Measurements from ENCODE around the gene OR2AT4.

The OR2AT4 gene

DNA sequence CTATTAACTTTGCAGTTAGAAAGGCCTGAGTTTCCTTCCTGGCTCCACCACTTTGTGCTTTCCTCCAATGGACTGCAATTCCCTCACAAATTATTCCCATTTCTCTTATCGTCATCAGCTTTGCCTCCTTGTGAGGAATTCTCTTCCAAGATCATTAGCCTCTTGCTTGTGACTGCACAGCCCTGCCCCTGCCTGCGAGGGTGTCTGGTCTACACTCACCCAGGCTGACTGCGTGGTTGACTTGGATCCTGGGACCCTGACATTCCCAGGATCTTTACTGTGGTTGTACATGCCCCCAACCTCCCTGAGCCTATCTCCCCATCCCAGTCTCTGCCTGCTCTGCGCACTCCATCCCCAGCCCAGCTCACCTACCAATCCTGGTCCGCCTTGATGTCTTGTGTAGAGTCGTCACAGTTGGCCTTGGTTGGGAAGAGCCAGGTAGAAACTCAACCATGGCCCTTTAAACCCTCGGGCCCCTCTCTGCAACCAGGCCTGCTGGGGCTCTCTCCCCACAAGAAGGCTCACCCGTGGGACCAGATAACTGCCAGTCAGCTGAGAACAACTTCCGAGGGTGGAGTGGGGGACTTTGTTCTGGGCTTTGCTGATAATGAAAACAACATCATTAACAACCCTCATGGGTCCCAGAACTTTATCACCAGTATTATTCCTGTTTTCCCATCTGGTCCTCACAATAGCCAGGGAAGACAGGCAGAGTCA lies at the start of gene OR2AT4:
Gene OR2AT4, minus strand, starts transcription at position 421 of the 717 bp plus-strand sequence.
- H3K36me3 ChIP-seq (ENCODE audit: control insufficient read depth in 2 of 2, insufficient read depth in 2 of 2, low read length in 2 of 2), result no peaks in the 10 kb centered on the region
- no peak within 1 kb of the TSS for H3K27ac ChIP-seq (ENCODE audit: low read depth in 2 of 2, low read length in 2 of 2)
- no peak within 1 kb of the TSS for H3K9ac ChIP-seq (ENCODE audit: low read depth in 1 of 2, low read length in 2 of 2)
- no peak within 1 kb of the TSS for H3K4me3 ChIP-seq (ENCODE audit: low read length in 2 of 2)
- no peaks in the 10 kb centered on the region for H3K4me1 ChIP-seq (ENCODE audit: control insufficient read depth in 2 of 2, insufficient read depth in 2 of 2, low read length in 2 of 2)
- no peaks in the 10 kb centered on the region for H3K9me3 ChIP-seq (ENCODE audit: control insufficient read depth in 2 of 2, low read length in 2 of 2)
- peaks cover 0 to 5% of the 10 kb centered on the region in 2 donors for H3K27me3 ChIP-seq (ENCODE audit: control insufficient read depth in 2 of 2, insufficient read depth in 2 of 2, low read length in 2 of 2)

DNA sequence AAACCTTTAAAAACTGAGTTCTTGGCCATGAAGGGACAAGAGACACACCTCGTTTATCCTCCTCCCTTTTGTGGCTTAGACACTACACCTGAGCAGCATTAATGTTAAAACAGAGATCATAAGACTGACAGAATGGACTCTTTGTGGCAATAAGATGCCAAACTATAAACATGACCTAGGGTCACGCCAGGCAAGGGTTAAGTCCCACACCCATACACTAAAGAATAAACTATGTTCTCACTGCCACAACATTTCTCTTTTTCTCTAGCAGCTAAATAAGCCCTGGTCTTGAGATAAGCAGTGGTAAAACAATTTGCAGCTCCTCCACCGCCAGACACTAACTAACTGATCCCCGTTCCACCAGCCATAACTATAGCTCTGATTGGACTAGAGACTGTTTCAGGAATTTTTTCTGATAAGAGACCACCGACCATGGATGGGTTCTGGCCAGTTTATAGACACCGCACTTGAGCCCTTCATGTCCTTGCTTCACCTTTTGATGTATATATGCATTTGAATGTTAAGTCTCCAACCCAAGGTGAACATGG lies 49.4 kb upstream of the OR2AT4 start:
- Histone ChIP-seq H3K27me3 (ENCODE audit: control insufficient read depth in 2 of 2, insufficient read depth in 2 of 2, low read length in 2 of 2) (no peaks in the 10 kb centered on the region), H3K9ac (ENCODE audit: low read depth in 1 of 2, low read length in 2 of 2) (no peak overlapping the region), H3K4me1 (ENCODE audit: control insufficient read depth in 2 of 2, insufficient read depth in 2 of 2, low read length in 2 of 2) (peaks cover 39 to 43% of the 10 kb centered on the region in 2 donors), H3K4me3 (ENCODE audit: low read length in 2 of 2) (no peak overlapping the region), H3K27ac (ENCODE audit: low read depth in 2 of 2, low read length in 2 of 2) (peak overlapping the region; percentile 25 to 43), H3K36me3 (ENCODE audit: control insufficient read depth in 2 of 2, insufficient read depth in 2 of 2, low read length in 2 of 2) (no peaks in the 10 kb centered on the region), H3K9me3 (ENCODE audit: control insufficient read depth in 2 of 2, low read length in 2 of 2) (no peaks in the 10 kb centered on the region)

DNA sequence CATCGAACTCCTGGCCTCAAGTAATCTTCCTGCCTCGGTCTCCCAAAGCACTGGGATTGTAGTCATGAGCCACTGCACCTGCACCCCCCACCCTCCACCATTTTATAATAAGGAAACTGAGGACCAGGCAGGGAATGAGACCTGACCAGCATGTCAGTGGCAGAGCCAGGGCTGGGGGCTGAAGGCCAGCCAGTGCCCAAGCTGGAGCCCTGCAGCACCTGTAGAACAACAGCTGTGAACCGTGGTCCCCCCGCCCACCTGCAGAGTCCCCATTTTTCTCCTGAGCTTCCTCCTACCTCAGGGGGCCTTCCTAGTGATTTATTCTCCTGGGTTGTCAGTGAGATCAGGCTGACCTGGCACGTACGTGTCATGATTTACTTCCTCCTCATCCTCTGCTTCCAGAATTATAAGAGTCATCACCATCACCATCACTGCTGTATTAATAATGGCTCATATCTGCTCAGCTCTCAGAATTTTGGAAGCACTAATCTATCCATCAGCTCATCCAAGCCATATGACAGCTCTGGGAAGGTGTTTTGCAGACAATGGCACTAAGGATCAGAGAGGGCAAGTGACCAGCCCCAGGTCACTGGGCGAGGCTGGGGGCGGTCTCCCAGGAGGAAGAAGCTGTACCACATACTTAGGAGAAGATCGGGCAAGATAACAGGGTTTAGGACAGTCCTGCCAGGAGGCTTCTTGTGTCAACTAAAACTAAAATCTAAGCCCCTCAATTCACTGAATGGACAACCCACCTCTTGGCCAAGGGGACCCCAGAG lies 48.7 kb upstream of the OR2AT4 start:
- H3K4me1 ChIP-seq (ENCODE audit: control insufficient read depth in 2 of 2, insufficient read depth in 2 of 2, low read length in 2 of 2), result peaks cover 34 to 36% of the 10 kb centered on the region in 2 donors
- no peaks in the 10 kb centered on the region for H3K27me3 ChIP-seq (ENCODE audit: control insufficient read depth in 2 of 2, insufficient read depth in 2 of 2, low read length in 2 of 2)
- no peak overlapping the region for H3K9ac ChIP-seq (ENCODE audit: low read depth in 1 of 2, low read length in 2 of 2)
- no peaks in the 10 kb centered on the region for H3K36me3 ChIP-seq (ENCODE audit: control insufficient read depth in 2 of 2, insufficient read depth in 2 of 2, low read length in 2 of 2)
- H3K4me3 ChIP-seq (ENCODE audit: low read length in 2 of 2), result peak overlapping the region in 1 of 2 donors; percentile 7
- H3K27ac ChIP-seq (ENCODE audit: low read depth in 2 of 2, low read length in 2 of 2), result no peak overlapping the region
- no peaks in the 10 kb centered on the region for H3K9me3 ChIP-seq (ENCODE audit: control insufficient read depth in 2 of 2, low read length in 2 of 2)

DNA sequence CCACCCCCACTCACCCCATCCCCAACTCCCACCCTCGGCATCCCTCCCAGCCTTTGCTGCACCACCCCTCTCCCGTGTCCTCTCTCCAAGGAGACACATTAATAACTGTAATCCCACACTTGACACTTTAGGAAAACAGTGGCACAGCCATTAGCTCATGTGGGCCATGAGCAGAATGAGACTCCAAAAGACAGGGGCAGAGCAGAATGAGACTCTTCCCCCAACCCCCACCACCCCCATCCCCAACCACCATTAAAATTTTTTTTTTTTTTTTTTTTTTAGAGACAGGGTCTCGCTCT lies 48.0 kb upstream of the OR2AT4 start:
- Histone ChIP-seq H3K27me3 (ENCODE audit: control insufficient read depth in 2 of 2, insufficient read depth in 2 of 2, low read length in 2 of 2) (no peaks in the 10 kb centered on the region), H3K4me3 (ENCODE audit: low read length in 2 of 2) (no peak overlapping the region), H3K9ac (ENCODE audit: low read depth in 1 of 2, low read length in 2 of 2) (no peak overlapping the region), H3K36me3 (ENCODE audit: control insufficient read depth in 2 of 2, insufficient read depth in 2 of 2, low read length in 2 of 2) (no peaks in the 10 kb centered on the region), H3K27ac (ENCODE audit: low read depth in 2 of 2, low read length in 2 of 2) (no peak overlapping the region), H3K4me1 (ENCODE audit: control insufficient read depth in 2 of 2, insufficient read depth in 2 of 2, low read length in 2 of 2) (peaks cover 29% of the 10 kb centered on the region in 2 donors), H3K9me3 (ENCODE audit: control insufficient read depth in 2 of 2, low read length in 2 of 2) (no peaks in the 10 kb centered on the region)

DNA sequence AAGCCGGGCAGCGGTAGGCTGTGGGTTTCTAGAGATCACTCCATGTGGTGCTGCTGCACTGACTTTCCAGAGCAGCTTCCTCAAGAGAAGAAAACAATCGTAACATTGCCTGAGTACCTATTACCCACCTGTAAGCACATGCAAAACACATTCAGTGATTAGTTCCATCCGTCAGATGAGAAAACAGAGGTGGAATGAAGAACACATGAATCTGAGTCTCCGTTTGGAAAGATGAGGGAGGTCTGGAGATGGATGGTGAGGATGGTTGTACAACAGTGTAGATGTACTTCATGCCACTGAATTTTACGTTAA lies 46.7 kb upstream of the OR2AT4 start:
- Histone ChIP-seq H3K27me3 (ENCODE audit: control insufficient read depth in 2 of 2, insufficient read depth in 2 of 2, low read length in 2 of 2) (no peaks in the 10 kb centered on the region), H3K27ac (ENCODE audit: low read depth in 2 of 2, low read length in 2 of 2) (peak overlapping the region in 1 of 2 donors; percentile 16), H3K4me3 (ENCODE audit: low read length in 2 of 2) (no peak overlapping the region), H3K9ac (ENCODE audit: low read depth in 1 of 2, low read length in 2 of 2) (no peak overlapping the region), H3K36me3 (ENCODE audit: control insufficient read depth in 2 of 2, insufficient read depth in 2 of 2, low read length in 2 of 2) (no peaks in the 10 kb centered on the region), H3K4me1 (ENCODE audit: control insufficient read depth in 2 of 2, insufficient read depth in 2 of 2, low read length in 2 of 2) (peaks cover 23 to 28% of the 10 kb centered on the region in 2 donors), H3K9me3 (ENCODE audit: control insufficient read depth in 2 of 2, low read length in 2 of 2) (no peaks in the 10 kb centered on the region)

DNA sequence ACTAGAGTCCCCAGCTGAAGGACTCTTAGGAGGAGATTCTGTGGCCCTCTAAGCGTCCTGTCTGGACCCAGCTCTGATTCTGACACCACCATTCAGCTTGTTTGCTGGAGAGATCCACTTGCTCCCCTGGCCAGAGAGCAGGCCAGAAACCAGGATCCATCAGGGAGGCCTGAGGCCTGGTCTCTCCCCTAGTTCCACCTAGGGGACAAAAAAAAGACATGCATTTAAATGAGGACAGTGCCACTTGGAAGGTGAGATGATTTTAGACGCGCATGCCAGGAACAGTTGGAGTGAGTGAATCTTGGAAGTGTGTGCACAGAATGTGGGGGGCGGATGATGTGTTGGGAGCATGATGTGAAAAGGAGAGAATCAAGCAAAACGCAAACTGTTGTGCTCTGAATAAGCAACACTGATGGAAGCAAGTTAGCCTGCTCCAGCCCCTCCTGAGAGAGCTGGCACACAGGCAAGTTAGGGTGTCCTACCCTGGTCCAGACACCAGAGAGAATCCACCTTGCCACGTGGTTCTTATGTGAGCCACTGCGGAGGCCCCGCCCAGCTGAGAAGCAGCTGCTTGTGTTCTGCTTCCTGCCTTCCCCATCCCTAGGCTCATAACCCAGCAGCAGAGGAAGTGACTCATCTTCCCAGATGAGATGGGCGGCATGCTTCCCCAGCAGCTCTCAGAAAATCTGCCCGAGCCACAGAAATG lies 46.2 kb upstream of the OR2AT4 start:
- peak overlapping the region in 1 of 2 donors; percentile 16 for H3K27ac ChIP-seq (ENCODE audit: low read depth in 2 of 2, low read length in 2 of 2)
- peaks cover 19 to 28% of the 10 kb centered on the region in 2 donors for H3K4me1 ChIP-seq (ENCODE audit: control insufficient read depth in 2 of 2, insufficient read depth in 2 of 2, low read length in 2 of 2)
- H3K27me3 ChIP-seq (ENCODE audit: control insufficient read depth in 2 of 2, insufficient read depth in 2 of 2, low read length in 2 of 2), result no peaks in the 10 kb centered on the region
- H3K9me3 ChIP-seq (ENCODE audit: control insufficient read depth in 2 of 2, low read length in 2 of 2), result no peaks in the 10 kb centered on the region
- H3K9ac ChIP-seq (ENCODE audit: low read depth in 1 of 2, low read length in 2 of 2), result no peak overlapping the region
- no peak overlapping the region for H3K4me3 ChIP-seq (ENCODE audit: low read length in 2 of 2)
- no peaks in the 10 kb centered on the region for H3K36me3 ChIP-seq (ENCODE audit: control insufficient read depth in 2 of 2, insufficient read depth in 2 of 2, low read length in 2 of 2)

DNA sequence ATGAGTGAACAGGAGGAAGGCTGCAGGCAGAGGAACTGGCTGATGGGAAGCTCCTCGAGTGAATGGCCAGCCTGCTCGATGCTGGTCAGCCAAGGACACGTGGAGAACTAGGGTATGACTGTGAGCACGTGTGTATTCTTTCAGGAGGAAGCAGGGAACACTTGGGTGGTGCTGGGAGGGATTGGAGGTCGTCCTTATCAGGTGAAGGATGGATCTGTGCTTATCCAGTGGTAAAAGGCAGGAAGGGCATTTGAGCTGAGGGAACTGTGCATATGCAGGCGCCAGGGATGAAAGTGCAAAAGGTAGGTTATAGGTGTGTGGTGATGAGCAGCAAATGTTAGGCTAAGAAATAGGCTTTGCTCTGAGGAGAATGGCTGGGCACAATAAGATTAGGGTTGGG lies 44.5 kb upstream of the OR2AT4 start:
- H3K4me1 ChIP-seq (ENCODE audit: control insufficient read depth in 2 of 2, insufficient read depth in 2 of 2, low read length in 2 of 2), result peaks cover 9 to 16% of the 10 kb centered on the region in 2 donors
- H3K9me3 ChIP-seq (ENCODE audit: control insufficient read depth in 2 of 2, low read length in 2 of 2), result no peaks in the 10 kb centered on the region
- H3K27ac ChIP-seq (ENCODE audit: low read depth in 2 of 2, low read length in 2 of 2), result no peak overlapping the region
- no peaks in the 10 kb centered on the region for H3K27me3 ChIP-seq (ENCODE audit: control insufficient read depth in 2 of 2, insufficient read depth in 2 of 2, low read length in 2 of 2)
- H3K36me3 ChIP-seq (ENCODE audit: control insufficient read depth in 2 of 2, insufficient read depth in 2 of 2, low read length in 2 of 2), result no peaks in the 10 kb centered on the region
- no peak overlapping the region for H3K9ac ChIP-seq (ENCODE audit: low read depth in 1 of 2, low read length in 2 of 2)
- no peak overlapping the region for H3K4me3 ChIP-seq (ENCODE audit: low read length in 2 of 2)

DNA sequence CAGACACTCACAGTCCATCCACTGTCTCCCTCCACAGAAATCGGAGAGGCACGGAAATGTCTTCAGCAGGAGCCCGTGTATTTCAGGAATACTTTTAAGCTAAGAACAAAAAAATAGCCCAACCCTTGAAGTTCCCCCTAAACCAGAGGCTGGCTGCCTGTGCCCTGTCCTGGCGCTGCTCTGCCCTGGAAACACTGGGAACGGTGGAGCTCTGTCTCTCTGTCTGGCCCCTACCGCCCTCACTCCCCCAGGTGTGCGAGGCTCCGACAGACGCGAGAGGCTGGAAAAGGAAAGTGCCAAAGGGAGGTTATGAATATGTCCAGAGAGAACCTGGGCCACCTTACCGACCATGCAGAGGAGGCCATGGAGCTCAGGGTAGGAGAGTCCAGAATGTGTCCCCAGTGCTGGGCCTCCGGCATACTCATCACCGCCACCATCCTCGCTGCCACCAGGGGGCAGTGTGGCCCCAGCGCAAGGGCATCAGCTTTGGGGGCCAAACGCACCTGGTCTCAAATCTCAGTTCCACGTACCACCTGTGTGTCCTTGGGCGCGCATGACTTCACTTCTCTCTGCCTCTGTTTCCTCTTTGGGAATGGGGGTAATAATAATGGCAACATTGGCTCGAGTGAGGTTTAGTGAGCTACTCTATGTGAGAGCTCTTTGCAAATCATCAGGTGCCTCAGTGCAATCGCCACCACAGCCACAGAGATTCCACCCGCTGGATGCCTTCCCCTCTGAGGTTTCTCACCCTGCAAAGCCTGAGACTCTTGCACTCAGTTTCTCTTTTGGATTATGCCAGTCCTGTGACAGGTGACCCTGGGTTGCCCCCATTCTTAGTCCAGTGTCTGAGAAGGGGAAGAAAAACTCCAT lies 43.8 kb upstream of the OR2AT4 start:
- Histone ChIP-seq H3K4me1 (ENCODE audit: control insufficient read depth in 2 of 2, insufficient read depth in 2 of 2, low read length in 2 of 2) (peaks cover 5 to 10% of the 10 kb centered on the region in 2 donors), H3K9ac (ENCODE audit: low read depth in 1 of 2, low read length in 2 of 2) (no peak overlapping the region), H3K27me3 (ENCODE audit: control insufficient read depth in 2 of 2, insufficient read depth in 2 of 2, low read length in 2 of 2) (no peaks in the 10 kb centered on the region), H3K36me3 (ENCODE audit: control insufficient read depth in 2 of 2, insufficient read depth in 2 of 2, low read length in 2 of 2) (no peaks in the 10 kb centered on the region), H3K4me3 (ENCODE audit: low read length in 2 of 2) (no peak overlapping the region), H3K27ac (ENCODE audit: low read depth in 2 of 2, low read length in 2 of 2) (no peak overlapping the region), H3K9me3 (ENCODE audit: control insufficient read depth in 2 of 2, low read length in 2 of 2) (no peaks in the 10 kb centered on the region)

DNA sequence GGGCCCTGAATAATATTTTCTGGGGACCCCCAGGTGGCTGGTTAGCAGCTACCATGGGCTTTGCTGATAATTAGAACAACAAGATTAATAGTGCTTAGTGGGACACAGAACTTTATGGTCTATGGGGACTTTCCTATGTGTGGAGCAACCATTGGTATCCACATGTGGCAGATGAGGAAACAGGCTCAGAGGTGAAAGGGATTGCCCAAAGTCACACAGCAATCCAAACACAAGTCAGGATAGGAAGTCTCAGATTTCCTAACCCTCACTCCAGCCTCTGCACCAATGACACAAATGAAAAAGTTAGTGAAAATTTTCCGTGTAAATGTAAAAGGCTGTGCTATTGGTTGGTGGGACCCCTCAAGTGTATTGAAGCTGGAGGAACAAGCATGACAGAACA lies 39.0 kb upstream of the OR2AT4 start:
- Histone ChIP-seq H3K36me3 (ENCODE audit: control insufficient read depth in 2 of 2, insufficient read depth in 2 of 2, low read length in 2 of 2) (no peaks in the 10 kb centered on the region), H3K27ac (ENCODE audit: low read depth in 2 of 2, low read length in 2 of 2) (no peak overlapping the region), H3K9me3 (ENCODE audit: control insufficient read depth in 2 of 2, low read length in 2 of 2) (no peaks in the 10 kb centered on the region), H3K9ac (ENCODE audit: low read depth in 1 of 2, low read length in 2 of 2) (no peak overlapping the region), H3K4me1 (ENCODE audit: control insufficient read depth in 2 of 2, insufficient read depth in 2 of 2, low read length in 2 of 2) (no peaks in the 10 kb centered on the region), H3K4me3 (ENCODE audit: low read length in 2 of 2) (no peak overlapping the region), H3K27me3 (ENCODE audit: control insufficient read depth in 2 of 2, insufficient read depth in 2 of 2, low read length in 2 of 2) (peaks cover 0 to 3% of the 10 kb centered on the region in 2 donors)

All from mucosa of rectum (tissue), 2 donors.